Measurements from ENCODE around the gene ZNF865. TPM values are rescaled to one million over a fixed set of nuclear protein-coding genes. Genes with fewer than 3 reads are reported as not detected.

ZNF865 gene
- total RNA-seq, 1 experiment from 2014 or later = 13.2 TPM

GRCh38 chr19:55584871-55585270, 20.6 kb upstream of the ZNF865 start:
- intact Hi-C loops (cut with micrococcal nuclease; ENCODE audit: unreplicated experiment) = no loop called here
- POLR2A ChIA-PET = interaction anchor here (0.6 kb wide), 1 partner anchor 1952 kb away, joined by 3 read pairs; no protein-coding TSS in a partner anchor

GRCh38 chr19:55585658-55586339, 19.6 kb upstream of the ZNF865 start:
- ChIA-PET CTCF (interaction anchor here (0.6 to 1.0 kb wide), 2 partner anchors 52 to 54 kb away, joined by 3 read pairs; no protein-coding TSS in a partner anchor), POLR2A (interaction anchor here (0.6 to 2.9 kb wide), 3 partner anchors 14 to 1953 kb away, joined by 3 to 21 read pairs (median 3); partner anchors contain the start of genes FIZ1 and ZNF524)
- Histone ChIP-seq H3K36me3 (ENCODE audit: control insufficient read depth, insufficient read depth, low read length) (no peaks in the 10 kb centered on the region), H3K27me3 (replicated peaks; ENCODE audit: control insufficient read depth, insufficient read depth, low read length) (no peaks in the 10 kb centered on the region), H3K9me3 (no peaks in the 10 kb centered on the region), H3K4me1 (peaks cover 20% of the 10 kb centered on the region), H3K4me3 (ENCODE audit: low read depth, low read length) (peak overlapping the region; percentile 29)
- peak; percentile 61 to 70 for DNase-seq
- Mint-ChIP-seq H3K4me1 (ENCODE audit: low read depth, unreplicated experiment) (peaks cover 27% of the 10 kb centered on the region), H3K4me3 (ENCODE audit: unreplicated experiment) (peak overlapping the region; percentile 75), H3K36me3 (ENCODE audit: insufficient read depth, unreplicated experiment) (peaks cover 28% of the 10 kb centered on the region), H3K27ac (ENCODE audit: unreplicated experiment) (peak overlapping the region; percentile 40), H3K9me3 (ENCODE audit: unreplicated experiment) (no peaks in the 10 kb centered on the region), H3K27me3 (ENCODE audit: insufficient read depth, unreplicated experiment) (no peaks in the 10 kb centered on the region)
- no TSS peak for BruUV-seq (replicated peaks)
- intact Hi-C loops (cut with micrococcal nuclease; ENCODE audit: unreplicated experiment) = no loop called here
- TF ChIP-seq CTCF (IDR thresholded peaks at IDR 0.05; ENCODE audit: insufficient read depth in 1 of 2, low read depth in 1 of 2, low read length in 1 of 2, severe bottlenecking in 1 of 2, unreplicated experiment in 1 of 2) = no peak

More at GRCh38 chr19:55584871-55585270, 20.6 kb upstream of the ZNF865 start:
- H3K27me3 ChIP-seq (replicated peaks; ENCODE audit: control insufficient read depth, insufficient read depth, low read length) = no peaks in the 10 kb centered on the region
- Mint-ChIP-seq H3K4me3 (ENCODE audit: unreplicated experiment) (peak overlapping the region; percentile 75), H3K27ac (ENCODE audit: unreplicated experiment) (peak overlapping the region; percentile 40), H3K4me1 (ENCODE audit: low read depth, unreplicated experiment) (peaks cover 28% of the 10 kb centered on the region), H3K27me3 (ENCODE audit: insufficient read depth, unreplicated experiment) (no peaks in the 10 kb centered on the region), H3K9me3 (ENCODE audit: unreplicated experiment) (no peaks in the 10 kb centered on the region), H3K36me3 (ENCODE audit: insufficient read depth, unreplicated experiment) (peaks cover 37% of the 10 kb centered on the region)
- no TSS peak for BruUV-seq (replicated peaks)
- TF ChIP-seq CTCF (IDR thresholded peaks at IDR 0.05; ENCODE audit: insufficient read depth in 1 of 2, low read depth in 1 of 2, low read length in 1 of 2, severe bottlenecking in 1 of 2, unreplicated experiment in 1 of 2) = no peak
- DNase-seq = no peak
- no peak overlapping the region for H3K4me3 ChIP-seq (ENCODE audit: low read depth, low read length)
- CTCF ChIA-PET = interaction anchor here (0.6 to 1.0 kb wide), 2 partner anchors 53 to 55 kb away, joined by 3 read pairs; no protein-coding TSS in a partner anchor
- H3K36me3 ChIP-seq (ENCODE audit: control insufficient read depth, insufficient read depth, low read length) = no peaks in the 10 kb centered on the region
- no peaks in the 10 kb centered on the region for H3K9me3 ChIP-seq
- H3K4me1 ChIP-seq = peaks cover 20% of the 10 kb centered on the region

GRCh38 chr19:55586976-55587668, 18.3 kb upstream of the ZNF865 start:
- intact Hi-C loops (cut with micrococcal nuclease; ENCODE audit: unreplicated experiment) = loop anchor here (1.0 kb wide), 1 partner anchor 12 kb away; the partner anchor contains the start of gene FIZ1
- Mint-ChIP-seq H3K27me3 (ENCODE audit: insufficient read depth, unreplicated experiment) (no peaks in the 10 kb centered on the region), H3K27ac (ENCODE audit: unreplicated experiment) (peak overlapping the region; percentile 81), H3K9me3 (ENCODE audit: unreplicated experiment) (no peaks in the 10 kb centered on the region), H3K36me3 (ENCODE audit: insufficient read depth, unreplicated experiment) (peaks cover 24% of the 10 kb centered on the region), H3K4me3 (ENCODE audit: unreplicated experiment) (peak overlapping the region; percentile 75), H3K4me1 (ENCODE audit: low read depth, unreplicated experiment) (peaks cover 16% of the 10 kb centered on the region)
- Histone ChIP-seq H3K36me3 (ENCODE audit: control insufficient read depth, insufficient read depth, low read length) (no peaks in the 10 kb centered on the region), H3K4me1 (peaks cover 11% of the 10 kb centered on the region), H3K27me3 (replicated peaks; ENCODE audit: control insufficient read depth, insufficient read depth, low read length) (no peaks in the 10 kb centered on the region), H3K4me3 (ENCODE audit: low read depth, low read length) (peak overlapping the region; percentile 42), H3K9me3 (no peaks in the 10 kb centered on the region)
- DNase-seq = peak; percentile 98
- BruUV-seq (replicated peaks) = TSS peak; percentile 84
- TF ChIP-seq CTCF (IDR thresholded peaks at IDR 0.05; ENCODE audit: insufficient read depth in 1 of 2, low read depth in 1 of 2, low read length in 1 of 2, severe bottlenecking in 1 of 2, unreplicated experiment in 1 of 2) = no peak
- POLR2A ChIA-PET = interaction anchor here (0.8 to 2.9 kb wide), 3 partner anchors 12 to 125 kb away, joined by 4 to 21 read pairs (median 4); partner anchors contain the start of genes FIZ1, ISOC2, ZNF524 and ZNF865
- CTCF ChIA-PET = interaction anchor here (1.0 to 1.4 kb wide), 4 partner anchors 12 to 75 kb away, joined by 3 to 5 read pairs (median 4); partner anchors contain the start of gene FIZ1
